ENCODE data around the gene LBHD2. TPM values are rescaled to one million over a fixed set of nuclear protein-coding genes. Genes with fewer than 3 reads are reported as not detected.

Gene LBHD2
- total RNA-seq, 2 donors from 2014 or later = not detected

DNA sequence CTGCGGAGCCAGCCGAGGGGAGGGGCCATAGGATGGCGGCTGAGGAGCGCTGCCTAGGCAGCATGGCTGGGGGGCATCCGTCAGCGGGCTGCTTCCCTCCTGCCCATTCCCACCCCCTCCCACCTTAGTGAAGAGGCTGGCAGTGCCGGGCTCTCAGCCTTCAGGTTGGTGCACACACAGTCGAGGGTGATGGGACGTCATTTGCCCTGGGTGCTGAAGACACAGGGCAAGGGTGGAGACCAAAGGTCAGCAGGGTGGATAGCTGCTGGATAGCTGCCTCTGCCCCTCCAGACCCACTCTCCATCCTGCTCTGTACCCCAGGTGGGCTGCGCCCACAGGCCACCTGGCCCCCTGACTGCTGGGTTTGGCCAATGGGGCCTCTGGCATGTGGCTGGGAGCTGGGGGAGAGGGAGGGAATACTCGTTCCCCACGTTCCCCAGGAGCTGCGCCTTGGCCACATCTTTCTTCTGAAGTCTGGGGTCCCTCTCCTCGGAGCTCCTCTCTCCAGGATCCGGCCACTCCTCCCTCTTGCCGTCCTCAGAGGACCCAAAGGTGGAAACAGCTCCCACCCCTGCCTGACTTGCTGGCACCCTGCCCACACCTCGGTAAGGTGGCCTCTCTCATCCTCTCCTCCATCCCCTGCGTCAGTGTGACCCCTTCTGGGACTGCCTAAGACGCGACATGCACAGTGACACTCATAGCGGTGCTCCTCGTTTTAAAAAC is 15.5 kb upstream of the LBHD2 start:
- no peak for TF ChIP-seq POLR2A (IDR thresholded peaks at IDR 0.05)
- TF ChIP-seq, protein P1, sequence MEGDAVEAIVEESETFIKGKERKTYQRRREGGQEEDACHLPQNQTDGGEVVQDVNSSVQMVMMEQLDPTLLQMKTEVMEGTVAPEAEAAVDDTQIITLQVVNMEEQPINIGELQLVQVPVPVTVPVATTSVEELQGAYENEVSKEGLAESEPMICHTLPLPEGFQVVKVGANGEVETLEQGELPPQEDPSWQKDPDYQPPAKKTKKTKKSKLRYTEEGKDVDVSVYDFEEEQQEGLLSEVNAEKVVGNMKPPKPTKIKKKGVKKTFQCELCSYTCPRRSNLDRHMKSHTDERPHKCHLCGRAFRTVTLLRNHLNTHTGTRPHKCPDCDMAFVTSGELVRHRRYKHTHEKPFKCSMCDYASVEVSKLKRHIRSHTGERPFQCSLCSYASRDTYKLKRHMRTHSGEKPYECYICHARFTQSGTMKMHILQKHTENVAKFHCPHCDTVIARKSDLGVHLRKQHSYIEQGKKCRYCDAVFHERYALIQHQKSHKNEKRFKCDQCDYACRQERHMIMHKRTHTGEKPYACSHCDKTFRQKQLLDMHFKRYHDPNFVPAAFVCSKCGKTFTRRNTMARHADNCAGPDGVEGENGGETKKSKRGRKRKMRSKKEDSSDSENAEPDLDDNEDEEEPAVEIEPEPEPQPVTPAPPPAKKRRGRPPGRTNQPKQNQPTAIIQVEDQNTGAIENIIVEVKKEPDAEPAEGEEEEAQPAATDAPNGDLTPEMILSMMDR (IDR thresholded peaks at IDR 0.05) = no peak
- Histone ChIP-seq H3K4me3 (no peak overlapping the region), H3K9me3 (no peaks in the 10 kb centered on the region), H3K27me3 (no peaks in the 10 kb centered on the region), H3K36me3 (replicated peaks in 1 of 2; ENCODE audit: insufficient read depth in 1 of 2, low read depth in 2 of 2) (no peaks in the 10 kb centered on the region), H3K27ac (no peak overlapping the region), H3K4me1 (peaks cover 12% of the 10 kb centered on the region)
- DNase-seq = no peak
- WGBS, 2 donors = 65 to 72% methylated on average over 18 to 20 of the region's 22 CpGs
- intact Hi-C loops (cut with DNase I) = no loop called here
- no peak for ATAC-seq

DNA sequence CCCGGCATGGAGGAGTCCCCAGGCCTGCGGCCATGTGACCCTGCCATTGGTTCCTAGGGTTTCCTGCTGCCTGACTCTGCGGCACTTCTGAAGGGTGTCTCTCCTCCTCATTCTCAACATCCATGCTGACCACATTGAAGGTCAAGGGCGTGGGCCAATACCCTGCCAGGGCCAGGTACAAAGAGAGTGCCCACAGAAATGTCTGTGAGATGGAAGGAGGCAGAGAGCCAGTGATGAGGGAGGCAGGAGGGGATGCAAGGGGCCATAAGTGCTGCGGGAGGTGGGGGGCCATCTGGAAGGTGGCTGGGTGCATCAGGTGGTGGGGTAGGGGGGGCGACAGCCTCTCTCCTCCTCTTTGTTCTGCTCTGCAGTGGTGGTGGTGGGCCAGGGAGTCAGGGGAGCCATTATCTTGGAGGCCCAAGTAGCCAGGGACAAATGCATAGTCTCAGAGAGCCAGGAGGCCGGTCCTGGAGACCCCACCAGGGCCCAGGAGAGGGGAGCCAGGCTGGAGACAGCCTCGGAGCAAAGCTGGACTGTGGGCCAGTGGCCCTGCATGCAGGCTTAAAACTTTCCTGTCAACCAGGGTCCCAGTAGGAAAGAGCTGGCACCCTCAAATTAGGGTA is 13.6 kb upstream of the LBHD2 start:
- TF ChIP-seq, protein P1 (IDR thresholded peaks at IDR 0.05) = no peak
- no peak for TF ChIP-seq POLR2A (IDR thresholded peaks at IDR 0.05)
- ATAC-seq (no peak), DNase-seq (no peak)
- Histone ChIP-seq H3K4me1 (peaks cover 27% of the 10 kb centered on the region), H3K27ac (no peak overlapping the region), H3K9me3 (no peaks in the 10 kb centered on the region), H3K36me3 (replicated peaks in 1 of 2; ENCODE audit: insufficient read depth in 1 of 2, low read depth in 2 of 2) (no peaks in the 10 kb centered on the region), H3K4me3 (no peak overlapping the region), H3K27me3 (no peaks in the 10 kb centered on the region)
- intact Hi-C loops (cut with DNase I) = loop anchor here (10.0 kb wide), 1 partner anchor 224 kb away; no protein-coding TSS in a partner anchor
- 77% methylated on average over 5 to 7 of the region's 8 CpGs for WGBS, 2 donors

DNA sequence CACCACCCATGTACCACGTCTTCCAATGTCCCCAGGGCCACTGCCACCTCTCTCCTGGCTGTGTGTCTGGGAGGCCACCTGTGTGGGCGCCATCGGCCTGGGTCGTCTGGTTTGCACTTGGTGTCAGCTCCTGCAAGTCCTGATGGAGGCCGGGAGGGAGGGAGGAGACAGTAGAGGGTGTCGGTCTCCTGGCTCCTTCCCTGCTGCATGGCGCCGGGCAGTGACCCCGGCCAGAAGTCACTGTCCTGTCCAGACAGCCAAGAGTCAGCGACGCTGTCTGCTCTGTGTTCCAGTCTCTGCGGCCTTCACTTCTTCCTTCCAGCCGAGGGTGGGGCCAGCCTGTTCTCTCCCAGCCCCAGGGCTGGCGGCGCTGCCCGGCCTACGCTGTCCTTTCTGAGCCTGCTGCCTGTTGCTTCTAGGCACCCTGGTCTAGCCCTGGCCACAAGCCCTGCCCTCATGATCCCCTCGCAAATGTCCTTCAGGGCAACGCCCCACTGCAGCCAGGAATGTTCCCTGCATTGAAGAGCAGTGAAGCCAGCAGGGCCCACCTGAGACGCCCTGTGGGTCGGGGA is 13.0 kb upstream of the LBHD2 start:
- WGBS, 2 donors = 76 to 80% methylated on average over 3 to 21 of the region's 21 CpGs
- no peaks in the 10 kb centered on the region for H3K9me3 ChIP-seq
- DNase-seq (no peak), ATAC-seq (no peak)
- no peaks in the 10 kb centered on the region for H3K27me3 ChIP-seq
- H3K4me1 ChIP-seq = peaks cover 33% of the 10 kb centered on the region
- TF ChIP-seq, protein P1 (IDR thresholded peaks at IDR 0.05) = no peak
- TF ChIP-seq POLR2A (IDR thresholded peaks at IDR 0.05) = no peak
- H3K4me3 ChIP-seq = no peak overlapping the region
- intact Hi-C loops (cut with DNase I) = loop anchor here (10.0 kb wide), 1 partner anchor 224 kb away; no protein-coding TSS in a partner anchor
- H3K27ac ChIP-seq = no peak overlapping the region
- H3K36me3 ChIP-seq (replicated peaks in 1 of 2; ENCODE audit: insufficient read depth in 1 of 2, low read depth in 2 of 2) = no peaks in the 10 kb centered on the region

DNA sequence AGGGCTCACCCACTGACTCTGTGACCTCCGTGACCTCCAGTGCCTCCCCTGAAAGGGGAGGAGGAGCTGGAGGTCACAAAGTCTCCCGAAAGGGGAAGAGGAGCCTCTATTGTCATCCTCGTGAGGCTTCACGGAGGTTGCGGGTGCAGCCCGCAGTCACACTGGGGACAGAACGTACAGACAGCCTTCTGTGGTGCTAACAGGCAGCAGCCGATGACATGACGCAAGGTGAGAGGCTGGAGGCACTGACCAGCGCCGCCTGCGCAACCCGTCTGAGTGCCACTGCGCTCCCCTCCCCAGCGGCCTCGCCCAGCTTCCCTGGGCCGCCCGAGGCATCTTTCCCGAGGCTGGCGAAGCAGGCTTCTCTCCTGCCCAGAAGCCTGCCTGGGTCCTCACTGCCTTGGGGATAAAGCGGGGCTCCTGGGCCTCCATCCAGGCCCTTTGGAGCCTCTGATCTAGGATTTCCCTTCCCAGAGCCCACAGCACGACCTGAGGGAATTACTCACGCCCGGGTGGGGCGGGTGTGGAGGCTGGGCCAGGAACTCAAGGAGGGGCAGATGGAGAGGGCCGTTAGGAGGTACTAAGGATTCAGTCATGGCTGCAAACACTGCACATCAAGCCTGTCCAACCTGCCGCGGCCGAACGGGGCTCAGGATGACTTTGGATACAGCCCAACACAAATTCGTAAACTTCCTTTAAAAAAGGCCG is 12.3 kb upstream of the LBHD2 start:
- ATAC-seq (no peak), DNase-seq (no peak)
- Histone ChIP-seq H3K27ac (no peak overlapping the region), H3K27me3 (no peaks in the 10 kb centered on the region), H3K4me1 (peaks cover 36% of the 10 kb centered on the region), H3K36me3 (replicated peaks in 1 of 2; ENCODE audit: insufficient read depth in 1 of 2, low read depth in 2 of 2) (no peaks in the 10 kb centered on the region), H3K9me3 (no peaks in the 10 kb centered on the region), H3K4me3 (no peak overlapping the region)
- TF ChIP-seq POLR2A (IDR thresholded peaks at IDR 0.05) = no peak
- TF ChIP-seq, protein P1 (IDR thresholded peaks at IDR 0.05) = no peak
- 69 to 80% methylated on average over 19 to 32 of the region's 32 CpGs for WGBS, 2 donors
- intact Hi-C loops (cut with DNase I) = loop anchor here (10.0 kb wide), 1 partner anchor 223 kb away; no protein-coding TSS in a partner anchor
